ENCODE data around the gene ZNF57. TPM values are rescaled to one million over a fixed set of nuclear protein-coding genes. Genes with fewer than 3 reads are reported as not detected.

Gene ZNF57
- 3.1 to 3.6 TPM (median 3.3 TPM) in 5 replicates for total RNA-seq (2022; extraction: Qiagen RNA extraction)

DNA sequence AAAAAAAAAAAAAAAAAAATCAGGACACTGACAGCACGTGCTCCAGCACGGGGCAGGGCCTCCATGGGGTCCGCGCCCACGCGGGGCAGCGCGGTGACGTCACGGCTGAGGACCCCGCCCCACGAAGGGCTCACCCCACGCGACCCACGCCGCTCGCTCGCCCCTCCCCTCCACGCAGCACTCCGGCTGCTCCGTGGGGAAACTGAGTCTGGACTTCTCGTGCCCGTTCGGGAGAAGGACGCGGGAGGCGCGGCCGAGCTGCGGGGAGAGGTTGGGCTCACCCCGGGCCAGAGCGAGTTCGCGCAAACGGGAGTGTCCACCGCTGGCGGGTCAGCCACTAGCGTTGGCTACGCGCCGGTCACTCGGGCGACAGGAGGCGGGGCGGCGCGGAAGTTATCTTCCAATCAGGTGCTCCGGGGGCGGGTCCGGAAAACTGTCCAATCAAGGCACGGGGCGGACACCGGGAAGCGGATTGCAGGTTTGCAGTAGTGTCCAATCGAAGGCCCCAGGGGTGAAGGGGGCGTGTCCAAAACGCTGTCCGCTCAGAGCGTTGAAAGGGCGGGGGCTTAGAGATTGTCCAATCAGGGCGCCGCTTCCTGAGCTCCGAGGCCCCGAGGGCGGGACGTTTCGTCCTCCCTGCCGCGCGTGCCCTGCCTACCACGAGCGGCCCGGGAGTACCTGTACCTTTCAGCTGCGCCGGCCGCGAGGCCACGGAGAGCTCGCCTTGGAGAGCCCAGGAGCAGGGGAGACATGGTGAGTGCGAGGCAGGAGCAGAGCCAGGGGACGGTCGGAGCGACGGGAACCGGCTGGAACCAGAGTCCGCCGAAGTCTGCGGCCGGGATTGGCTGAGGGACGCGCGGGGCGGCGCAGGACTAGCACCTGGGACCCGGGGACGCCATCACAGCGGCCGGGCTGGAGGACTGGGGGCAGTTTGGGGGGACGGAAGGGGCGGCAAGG lies at the start of gene ZNF57:
Gene ZNF57 (plus strand): TSS at position 633 of the 957 bp plus-strand sequence. CDS start 118 bp downstream, at position 751.

DNA sequence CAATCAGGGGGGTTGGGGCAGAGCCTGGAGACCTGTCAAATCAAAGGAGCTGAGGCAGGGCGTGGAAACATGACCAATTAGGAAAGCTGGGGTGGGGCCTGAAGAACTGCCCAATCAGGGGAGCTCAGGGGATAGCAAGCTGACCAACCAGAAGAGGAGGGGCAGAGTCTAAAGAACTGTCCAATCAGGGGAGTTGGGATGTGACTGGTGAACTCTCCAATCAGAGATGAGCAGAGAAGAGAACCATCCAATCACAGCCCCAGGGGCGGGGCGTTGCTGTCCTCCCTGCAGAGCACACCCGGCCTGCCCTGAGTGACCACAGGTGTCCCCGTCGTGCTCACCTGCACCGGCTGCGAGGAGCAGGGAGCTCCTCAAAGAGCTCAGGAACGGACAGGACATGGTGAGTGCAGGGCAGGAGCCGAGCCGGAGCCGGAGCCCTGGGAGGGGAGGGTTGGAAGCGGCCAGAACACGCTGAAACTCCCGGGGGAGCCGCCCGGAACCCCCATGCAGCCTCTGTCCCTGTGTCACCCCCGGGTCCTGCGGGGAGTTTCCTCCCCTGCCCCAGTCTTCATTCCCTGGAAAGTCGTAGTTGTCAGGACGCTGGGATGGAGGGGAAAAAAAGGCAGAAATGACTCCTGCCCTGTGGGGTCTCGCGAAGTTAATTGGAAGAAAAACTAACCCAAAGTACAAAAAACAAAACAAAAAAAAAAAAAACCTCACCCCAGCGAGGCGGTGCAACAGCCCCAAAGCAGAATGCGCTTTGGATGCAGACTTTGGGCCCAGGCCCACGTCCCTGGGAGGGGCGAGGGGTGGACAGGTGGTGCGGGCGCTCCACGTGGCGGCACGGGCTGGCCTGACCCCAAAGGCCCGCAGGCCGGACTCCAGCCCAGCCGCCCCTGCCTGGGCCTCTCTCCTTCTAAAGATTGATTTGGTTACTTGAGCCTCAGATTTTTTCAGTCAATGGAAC lies 33.4 kb upstream of the ZNF57 start, which contains the start of gene ZNF556:
Gene ZNF556 (plus strand): TSS at position 311 of the 967 bp plus-strand sequence. CDS start 87 bp downstream, at position 398.

DNA sequence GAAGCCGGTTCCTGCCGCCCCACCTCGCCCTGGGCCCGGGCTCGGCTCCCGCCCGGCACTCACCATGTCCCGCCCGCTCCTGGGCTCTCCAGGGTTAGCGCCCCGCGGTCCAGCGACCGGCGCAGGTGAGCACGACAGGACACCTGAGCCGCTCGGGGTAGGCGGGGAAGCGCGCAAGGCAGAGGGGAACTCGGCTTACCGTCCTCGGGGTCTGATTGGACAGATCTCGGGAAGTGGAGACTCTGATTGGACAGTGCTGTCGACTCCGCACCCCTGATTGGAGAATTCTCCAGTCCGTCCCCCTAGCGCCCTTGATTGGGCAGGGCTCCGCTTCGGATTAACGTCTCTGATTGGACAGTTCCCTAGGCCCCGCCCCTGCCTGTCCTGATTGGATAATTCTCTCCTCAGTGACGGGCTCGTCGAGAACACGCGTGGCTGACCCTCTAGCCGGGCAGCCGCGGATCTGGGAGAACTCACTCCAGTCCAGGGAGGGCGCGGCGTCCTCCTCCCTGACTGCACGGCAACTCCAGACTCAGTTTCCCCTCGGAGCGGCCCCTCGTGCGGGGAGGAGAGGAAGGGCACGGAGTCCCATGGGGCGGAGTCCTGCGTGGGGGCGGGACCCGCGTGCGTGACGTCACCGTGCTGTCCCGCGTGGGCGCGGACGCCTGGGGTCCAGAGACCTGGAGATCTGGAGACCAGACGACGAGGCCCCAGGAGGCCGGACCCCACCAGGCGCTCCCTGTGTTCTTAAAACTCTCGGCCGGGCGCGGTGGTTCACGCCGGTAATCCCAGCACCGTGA lies 44.2 kb downstream of the ZNF57 start, which contains the start of gene ZNF77:
Gene ZNF77 (minus strand): TSS at position 197 of the 800 bp plus-strand sequence. CDS start 131 bp downstream, at position 66.

Other genes with a start within 250 kb of the ZNF57 start
- 0.03 to 0.10 TPM (median 0.06 TPM) in 5 replicates for gene GNG7, start 198.2 kb upstream of the ZNF57 start, total RNA-seq (2022; extraction: Qiagen RNA extraction)
- 3.3 to 4.5 TPM (median 3.7 TPM) in 5 replicates for gene DIRAS1, start 179.6 kb upstream of the ZNF57 start, total RNA-seq (2022; extraction: Qiagen RNA extraction)
- 23.1 to 29.9 TPM (median 26.7 TPM) in 5 replicates for gene SLC39A3, start 160.9 kb upstream of the ZNF57 start, total RNA-seq (2022; extraction: Qiagen RNA extraction)
- gene SGTA, start 117.7 kb upstream of the ZNF57 start, total RNA-seq (2022; extraction: Qiagen RNA extraction), result 64.3 to 77.5 TPM (median 67.7 TPM) in 5 replicates
- gene THOP1, start 115.4 kb upstream of the ZNF57 start, total RNA-seq (2022; extraction: Qiagen RNA extraction), result 88.3 to 95.2 TPM (median 94.0 TPM) in 5 replicates
- gene ZNF554, start 81.1 kb upstream of the ZNF57 start, total RNA-seq (2022; extraction: Qiagen RNA extraction), result 0.74 to 1.3 TPM (median 1.1 TPM) in 5 replicates
- 1.4 to 2.5 TPM (median 2.5 TPM) in 5 replicates for gene ZNF555, start 59.5 kb upstream of the ZNF57 start, total RNA-seq (2022; extraction: Qiagen RNA extraction)
- gene ZNF556, start 33.6 kb upstream of the ZNF57 start, total RNA-seq (2022; extraction: Qiagen RNA extraction), result 0.02 to 0.13 TPM (median 0.03 TPM) in 4 of 5 replicates, not detected in the other
- 1.5 to 1.8 TPM (median 1.6 TPM) in 5 replicates for gene ZNF77, start 44.0 kb downstream of the ZNF57 start, total RNA-seq (2022; extraction: Qiagen RNA extraction)
- 3.5 to 5.9 TPM (median 4.5 TPM) in 5 replicates for gene TLE6, start 76.6 kb downstream of the ZNF57 start, total RNA-seq (2022; extraction: Qiagen RNA extraction)
- gene TLE2, start 128.4 kb downstream of the ZNF57 start, total RNA-seq (2022; extraction: Qiagen RNA extraction), result 2.3 to 3.9 TPM (median 3.1 TPM) in 5 replicates
- gene TLE5, start 161.6 kb downstream of the ZNF57 start, total RNA-seq (2022; extraction: Qiagen RNA extraction), result 192 to 258 TPM (median 251 TPM) in 5 replicates
- gene GNA11, start 193.4 kb downstream of the ZNF57 start, total RNA-seq (2022; extraction: Qiagen RNA extraction), result 31.4 to 35.6 TPM (median 33.3 TPM) in 5 replicates
- gene GNA15, start 235.1 kb downstream of the ZNF57 start, total RNA-seq (2022; extraction: Qiagen RNA extraction), result 0.05 to 0.15 TPM (median 0.09 TPM) in 3 of 5 replicates, not detected in the others